HEK293T (cell line): ENCODE data around the gene ALX3.

Experiments used
- TARDBP ChIP-seq: fragments of 450-650 bp; IDR thresholded peaks from 2 replicates; pipeline ENCODE4 v1.6.1; 2016
- TF ChIP-seq, protein P1 (sequence below): fragments of 450-650 bp; IDR thresholded peaks from 2 replicates; pipeline ENCODE4 v1.6.1; 2016

DNA sequence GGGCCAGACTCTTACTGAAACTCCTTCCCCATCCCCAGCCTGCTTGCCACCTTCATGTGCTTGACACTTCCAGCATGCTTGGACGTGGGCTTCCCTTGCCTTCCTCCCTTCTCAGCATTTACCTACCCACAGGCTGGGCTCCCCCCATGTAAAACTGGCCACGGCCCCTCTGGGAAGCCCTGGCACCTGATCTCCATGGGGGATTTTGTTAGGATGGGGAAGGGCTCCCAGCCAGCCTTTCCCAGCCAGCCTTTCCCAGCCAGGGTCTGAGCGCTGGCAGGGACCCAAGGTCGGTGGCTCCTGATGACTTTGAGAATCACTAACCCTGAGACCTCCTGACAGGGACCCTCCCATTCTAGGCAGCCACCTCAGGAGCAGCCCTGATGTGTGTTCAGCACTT is 6.7 kb downstream of the ALX3 start:
- TF ChIP-seq, protein P1, sequence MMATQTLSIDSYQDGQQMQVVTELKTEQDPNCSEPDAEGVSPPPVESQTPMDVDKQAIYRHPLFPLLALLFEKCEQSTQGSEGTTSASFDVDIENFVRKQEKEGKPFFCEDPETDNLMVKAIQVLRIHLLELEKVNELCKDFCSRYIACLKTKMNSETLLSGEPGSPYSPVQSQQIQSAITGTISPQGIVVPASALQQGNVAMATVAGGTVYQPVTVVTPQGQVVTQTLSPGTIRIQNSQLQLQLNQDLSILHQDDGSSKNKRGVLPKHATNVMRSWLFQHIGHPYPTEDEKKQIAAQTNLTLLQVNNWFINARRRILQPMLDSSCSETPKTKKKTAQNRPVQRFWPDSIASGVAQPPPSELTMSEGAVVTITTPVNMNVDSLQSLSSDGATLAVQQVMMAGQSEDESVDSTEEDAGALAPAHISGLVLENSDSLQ: no peak
- TF ChIP-seq TARDBP: no peak
